NT2/D1 (cell line): ENCODE data around the gene CD93.

Source experiments
- YY1 ChIP-seq: IDR thresholded peaks from 2 replicates; pipeline ENCODE4 v1.6.1; 2011; ENCODE audit not compliant: insufficient read length, insufficient read depth
- ZNF274 ChIP-seq: IDR thresholded peaks from 2 replicates; pipeline ENCODE4 v1.6.1; 2011; ENCODE audit warnings: mild to moderate bottlenecking, low read depth, low read length

DNA sequence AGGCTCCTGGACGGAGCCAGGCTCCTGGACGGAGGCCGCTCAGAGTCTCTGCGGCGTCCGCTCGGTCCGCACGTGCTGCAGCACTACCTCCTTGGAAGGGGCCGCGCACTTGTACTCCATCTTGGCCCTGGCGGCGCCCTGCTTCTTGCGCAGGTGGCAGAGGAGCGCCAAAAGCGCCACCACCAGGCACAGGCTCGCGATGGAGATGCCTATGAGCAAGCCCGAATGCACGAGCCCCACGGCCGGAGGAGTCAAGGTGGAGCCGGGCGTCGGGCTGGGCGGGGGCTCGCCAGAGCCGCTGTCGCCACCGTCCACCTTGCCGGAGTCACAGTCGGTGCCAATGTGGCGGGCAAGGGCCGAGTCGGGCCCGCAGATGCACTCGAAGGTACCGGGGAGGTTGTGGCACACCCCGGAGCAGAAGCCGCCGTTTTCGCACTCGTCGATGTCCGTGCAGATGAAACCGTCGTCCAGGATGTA, 38.3 kb downstream of the CD93 start:
- TF ChIP-seq YY1 = no peak
- TF ChIP-seq ZNF274 = no peak
